Astrocyte (in vitro differentiated cells and primary cell): Measurements from ENCODE around the gene FAS. TPM values are rescaled to one million over a fixed set of nuclear protein-coding genes. Genes with fewer than 3 reads are reported as not detected.

ENCODE experiments used
- DNase-seq: peaks from one replicate; pipeline ENCODE4 v3.0.0-alpha.2; 2010; ENCODE audit warnings: low read depth
- FAIRE-seq: peaks from 2 replicates; lab custom pipeline; 2011; peaks lifted over from hg19 to GRCh38; lab: Jason Lieb, UNC
- H2AFZ ChIP-seq: 2 replicates; pipeline ENCODE4 v1.6.0; 2012; ENCODE audit warnings: low read depth, low read length, inconsistent platforms
- H3K27ac ChIP-seq: 2 replicates; pipeline ENCODE4 v1.5.1; 2011; ENCODE audit warnings: low read depth, low read length, inconsistent platforms
- H3K27me3 ChIP-seq: 2 replicates; pipeline ENCODE4 v1.6.0; 2011; ENCODE audit warnings: low read length, inconsistent platforms; ENCODE audit not compliant: insufficient read depth
- H3K36me3 ChIP-seq: 2 replicates; pipeline ENCODE4 v1.5.1; 2011; ENCODE audit warnings: low read length, inconsistent platforms; ENCODE audit not compliant: insufficient read depth
- H3K4me1 ChIP-seq: 2 replicates; pipeline ENCODE4 v1.5.1; 2011; ENCODE audit warnings: low read length, inconsistent platforms; ENCODE audit not compliant: insufficient read depth
- H3K4me2 ChIP-seq: 2 replicates; pipeline ENCODE4 v1.6.0; 2012; ENCODE audit warnings: low read length, inconsistent platforms
- H3K4me3 ChIP-seq: 2 replicates; pipeline ENCODE4 v1.5.1; 2011; ENCODE audit warnings: low read depth, mild to moderate bottlenecking, low read length, inconsistent platforms; ENCODE audit not compliant: insufficient read depth
- H3K79me2 ChIP-seq: 2 replicates; pipeline ENCODE4 v1.6.0; 2012; ENCODE audit warnings: mild to moderate bottlenecking, low read length, inconsistent platforms; ENCODE audit not compliant: insufficient read depth
- H3K9ac ChIP-seq: 2 replicates; pipeline ENCODE4 v1.6.0; 2012; ENCODE audit warnings: mild to moderate bottlenecking, low read length, inconsistent platforms
- H3K9me3 ChIP-seq: 2 replicates; pipeline ENCODE4 v1.5.1; 2012; ENCODE audit warnings: low read depth, mild to moderate bottlenecking, low read length, inconsistent platforms; ENCODE audit not compliant: insufficient read depth
- H4K20me1 ChIP-seq: 2 replicates; pipeline ENCODE4 v1.6.0; 2012; ENCODE audit warnings: low read length, inconsistent platforms; ENCODE audit not compliant: insufficient read depth
- H3K27ac Mint-ChIP-seq: one replicate; pipeline ENCODE4 v1.8.0; 2021; ENCODE audit warnings: mild to moderate bottlenecking, mixed read lengths; ENCODE audit not compliant: unreplicated experiment
- H3K27me3 Mint-ChIP-seq: one replicate; pipeline ENCODE4 v1.8.0; 2021; ENCODE audit warnings: low read depth, mixed read lengths; ENCODE audit not compliant: unreplicated experiment
- H3K36me3 Mint-ChIP-seq: one replicate; pipeline ENCODE4 v1.8.0; 2021; ENCODE audit warnings: low read depth, mixed read lengths; ENCODE audit not compliant: unreplicated experiment
- H3K4me1 Mint-ChIP-seq: one replicate; pipeline ENCODE4 v1.8.0; 2021; ENCODE audit warnings: low read depth, mixed read lengths; ENCODE audit not compliant: unreplicated experiment
- H3K4me3 Mint-ChIP-seq: one replicate; pipeline ENCODE4 v1.8.0; 2021; ENCODE audit warnings: mild to moderate bottlenecking, moderate library complexity, mixed read lengths; ENCODE audit not compliant: unreplicated experiment
- H3K9me3 Mint-ChIP-seq: one replicate; pipeline ENCODE4 v1.8.0; 2021; ENCODE audit warnings: mild to moderate bottlenecking, mixed read lengths; ENCODE audit not compliant: unreplicated experiment
- CTCF ChIP-seq: IDR thresholded peaks from 2 replicates; pipeline ENCODE4 v1.5.1; 2011; ENCODE audit warnings: low read depth, mild to moderate bottlenecking, inconsistent platforms, low read length, moderate library complexity; ENCODE audit not compliant: insufficient read depth
- EZH2 ChIP-seq: IDR thresholded peaks from 2 replicates; pipeline ENCODE4 v1.6.1; 2012; ENCODE audit warnings: mild to moderate bottlenecking, low read length, inconsistent platforms; ENCODE audit not compliant: insufficient read depth
- total RNA-seq: library from RNA; stranded (reverse); gene quantifications from 2 replicates; pipeline ENCODE4 v1.2.1, GENCODE V29; 2021

The FAS gene
- total RNA-seq, 1 donor from 2014 or later, result 32.6 TPM

DNA sequence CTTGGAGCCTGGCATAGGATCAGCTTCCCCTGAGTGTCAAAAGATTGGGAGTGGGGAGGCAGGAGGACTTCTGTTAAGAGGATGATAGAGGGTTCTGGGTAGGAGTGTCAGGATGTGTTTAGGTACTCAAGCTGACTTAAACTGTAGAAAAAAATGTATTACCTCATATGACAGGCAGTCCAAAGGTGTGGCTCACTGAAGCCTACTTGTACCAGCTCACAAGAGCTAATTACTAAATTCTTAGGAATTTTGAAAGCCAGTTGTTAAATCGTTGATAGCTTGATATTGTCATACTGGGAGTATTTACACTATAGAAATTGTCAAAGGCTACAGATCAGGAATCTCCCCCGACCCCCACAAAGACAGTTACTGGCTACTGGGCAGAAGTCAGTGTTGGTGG is 32.1 kb downstream of the FAS start:
- no peak overlapping the region for H3K4me3 ChIP-seq
- no peak for FAIRE-seq
- no peak for TF ChIP-seq EZH2
- TF ChIP-seq CTCF, result no peak
- no peaks in the 10 kb centered on the region for H3K9me3 ChIP-seq
- H3K27me3 ChIP-seq, result no peaks in the 10 kb centered on the region
- Mint-ChIP-seq H3K9me3 (peaks cover 3% of the 10 kb centered on the region), H3K4me3 (no peak overlapping the region), H3K27me3 (peaks cover 6% of the 10 kb centered on the region), H3K27ac (no peak overlapping the region), H3K4me1 (peaks cover 6% of the 10 kb centered on the region), H3K36me3 (peaks cover 39% of the 10 kb centered on the region)
- H3K4me2 ChIP-seq, result no peak overlapping the region
- H3K4me1 ChIP-seq, result no peaks in the 10 kb centered on the region
- no peaks in the 10 kb centered on the region for H3K79me2 ChIP-seq
- H3K27ac ChIP-seq, result no peak overlapping the region
- H4K20me1 ChIP-seq, result no peaks in the 10 kb centered on the region
- no peaks in the 10 kb centered on the region for H3K36me3 ChIP-seq
- H3K9ac ChIP-seq, result no peak overlapping the region
- no peak overlapping the region for H2AFZ ChIP-seq
- no peak for DNase-seq

GRCh38 chr10:89025453-89025852 is 34.9 kb downstream of the FAS start:
- TF ChIP-seq EZH2 (no peak), CTCF (no peak)
- peaks cover 6% of the 10 kb centered on the region for H3K4me1 Mint-ChIP-seq
- peaks cover 3% of the 10 kb centered on the region for H3K9me3 Mint-ChIP-seq

DNA sequence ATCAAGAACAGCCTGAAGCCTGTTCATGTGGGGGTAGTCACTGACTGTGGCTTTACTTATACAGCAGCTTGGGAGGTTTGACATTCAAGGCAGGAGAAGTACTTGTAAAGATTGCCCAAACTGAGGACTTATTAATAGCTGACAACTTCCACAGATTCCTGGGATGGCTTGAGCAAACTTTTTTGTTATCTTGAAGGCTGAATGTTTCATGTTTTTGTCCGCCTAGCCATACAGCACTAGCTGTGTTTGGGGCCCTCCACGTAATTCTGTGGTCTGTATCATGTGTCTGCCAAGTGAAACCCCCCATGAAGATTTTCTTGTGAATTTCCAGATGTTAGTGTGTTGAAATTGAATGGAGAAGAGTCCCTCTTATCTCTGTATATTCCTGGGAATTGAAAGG is 38.6 kb downstream of the FAS start:
- peaks cover 6% of the 10 kb centered on the region for H3K36me3 Mint-ChIP-seq
- H3K4me2 ChIP-seq, result no peak overlapping the region
- H4K20me1 ChIP-seq, result no peaks in the 10 kb centered on the region
- peaks cover 10% of the 10 kb centered on the region for H3K27me3 Mint-ChIP-seq
- DNase-seq (no peak), FAIRE-seq (no peak)
- H2AFZ ChIP-seq, result no peak overlapping the region
- peaks cover 13% of the 10 kb centered on the region for H3K4me1 Mint-ChIP-seq
- no peaks in the 10 kb centered on the region for H3K79me2 ChIP-seq
- H3K36me3 ChIP-seq, result no peaks in the 10 kb centered on the region
- TF ChIP-seq EZH2 (no peak), CTCF (no peak)
- H3K9me3 Mint-ChIP-seq, result no peaks in the 10 kb centered on the region
- peaks cover 13% of the 10 kb centered on the region for H3K4me1 ChIP-seq
- H3K27me3 ChIP-seq, result no peaks in the 10 kb centered on the region
- no peaks in the 10 kb centered on the region for H3K9me3 ChIP-seq
- no peak overlapping the region for H3K4me3 ChIP-seq
- no peak overlapping the region for H3K4me3 Mint-ChIP-seq
- H3K27ac ChIP-seq, result no peak overlapping the region
- H3K27ac Mint-ChIP-seq, result no peak overlapping the region
- no peak overlapping the region for H3K9ac ChIP-seq

More at GRCh38 chr10:89025453-89025852, 34.9 kb downstream of the FAS start:
- FAIRE-seq (no peak), DNase-seq (no peak)
- Histone ChIP-seq H3K4me1 (no peaks in the 10 kb centered on the region), H3K4me3 (no peak overlapping the region), H3K4me2 (no peak overlapping the region), H3K9me3 (no peaks in the 10 kb centered on the region), H4K20me1 (no peaks in the 10 kb centered on the region), H3K27ac (no peak overlapping the region), H3K9ac (no peak overlapping the region), H3K79me2 (no peaks in the 10 kb centered on the region), H2AFZ (no peak overlapping the region), H3K27me3 (no peaks in the 10 kb centered on the region), H3K36me3 (no peaks in the 10 kb centered on the region)
- Mint-ChIP-seq H3K27ac (no peak overlapping the region), H3K27me3 (peaks cover 10% of the 10 kb centered on the region), H3K4me3 (no peak overlapping the region), H3K36me3 (peaks cover 23% of the 10 kb centered on the region)
